HG02884 (cell line): ENCODE data around the gene CBR4.

ENCODE experiments used
- ATAC-seq: cut with Tn5 transposase; IDR thresholded peaks from one replicate; pipeline ENCODE4 v1.9.1; 2021; ENCODE audit warnings: mild to moderate bottlenecking, moderate library complexity; ENCODE audit not compliant: unreplicated experiment

The CBR4 gene

GRCh38 chr4:169010125-169011023 is at the start of gene CBR4:
TSS of gene CBR4 (minus strand) at chr4:169010255. CDS start at chr4:169010089, 166 bp downstream.
- peak; percentile 96 for ATAC-seq

GRCh38 chr4:169059306-169060211 is 49.5 kb upstream of the CBR4 start:
- ATAC-seq: no peak

GRCh38 chr4:169058312-169058711 is 48.3 kb upstream of the CBR4 start:
- no peak for ATAC-seq

GRCh38 chr4:169054879-169055278 is 44.8 kb upstream of the CBR4 start:
- peak; percentile 91 for ATAC-seq

- ATAC-seq: no peak
Observed at GRCh38 chr4:169052594-169052945, 42.5 kb upstream of the CBR4 start.

GRCh38 chr4:169051761-169052593 is 41.9 kb upstream of the CBR4 start:
- ATAC-seq: no peak

GRCh38 chr4:169050881-169051760 is 41.1 kb upstream of the CBR4 start:
- ATAC-seq: no peak

- no peak for ATAC-seq
Observed at GRCh38 chr4:169050284-169050683, 40.2 kb upstream of the CBR4 start.

- ATAC-seq: no peak
Observed at GRCh38 chr4:169048868-169049414, 38.9 kb upstream of the CBR4 start.

- no peak for ATAC-seq
Observed at GRCh38 chr4:169047956-169048355, 37.9 kb upstream of the CBR4 start.

GRCh38 chr4:169045862-169046584 is 36.0 kb upstream of the CBR4 start:
- no peak for ATAC-seq

GRCh38 chr4:169044714-169045447 is 34.8 kb upstream of the CBR4 start:
- ATAC-seq: no peak

GRCh38 chr4:169042608-169043007 is 32.6 kb upstream of the CBR4 start:
- no peak for ATAC-seq

GRCh38 chr4:169040559-169041261 is 30.7 kb upstream of the CBR4 start:
- no peak for ATAC-seq

- no peak for ATAC-seq
Observed at GRCh38 chr4:169039251-169039954, 29.3 kb upstream of the CBR4 start.

- ATAC-seq: no peak
Observed at GRCh38 chr4:169037506-169037905, 27.5 kb upstream of the CBR4 start.
